Measurements from ENCODE around the gene DENND4A. TPM values are rescaled to one million over a fixed set of nuclear protein-coding genes. Genes with fewer than 3 reads are reported as not detected.

DENND4A gene
- total and polyA plus RNA-seq, 9 of the 15 experiments (the other 6 are each of a cell fraction or from before 2014, with no cell fraction given): 6.8 to 32.3 (median 19.9) TPM

GRCh38 chr15:65837301-65838294 is 45.5 kb upstream of the DENND4A start (continued):
- TF ChIP-seq PHF21A (IDR thresholded peaks at IDR 0.05; ENCODE audit: borderline replicate concordance, low read depth): peak; percentile 23; the same call in 1 of the 2 replicates
- no peak for TF ChIP-seq MED1 (CRISPR knock-in tag; IDR thresholded peaks at IDR 0.05; ENCODE audit: borderline replicate concordance)
- no peak for TF ChIP-seq THRA (IDR thresholded peaks at IDR 0.05)
- TF ChIP-seq PRPF4 (IDR thresholded peaks at IDR 0.05; ENCODE audit: insufficient read depth, low read depth, low read length, poor library complexity, severe bottlenecking): no peak
- TF ChIP-seq CHD4 (IDR thresholded peaks at IDR 0.05; ENCODE audit: insufficient read depth, insufficient replicate concordance, low read depth, low read length, poor library complexity, severe bottlenecking): no peak
- TF ChIP-seq E2F1 (CRISPR knock-in tag; IDR thresholded peaks at IDR 0.05): no peak
- no peak for TF ChIP-seq TCF15 (CRISPR knock-in tag; IDR thresholded peaks at IDR 0.05)
- no peak for TF ChIP-seq ZNF511 (CRISPR knock-in tag; IDR thresholded peaks at IDR 0.05)
- peak; percentile 79 for TF ChIP-seq ZNF592 (IDR thresholded peaks at IDR 0.05)
- no peak for TF ChIP-seq NCOA2 (IDR thresholded peaks at IDR 0.05; ENCODE audit: partially characterized antibody in 2 of 2)
- peak; percentile 71 for TF ChIP-seq CBFA2T3 (IDR thresholded peaks at IDR 0.05)
- TF ChIP-seq NR2C1 (IDR thresholded peaks at IDR 0.05): no peak
- TF ChIP-seq NR2C1 (tag; IDR thresholded peaks at IDR 0.05): no peak; the same call in 1 of the 2 replicates
- no peak for TF ChIP-seq EWSR1 (IDR thresholded peaks at IDR 0.05; ENCODE audit: borderline replicate concordance, low read depth, partially characterized antibody)
- TF ChIP-seq GATAD2B (IDR thresholded peaks at IDR 0.05; ENCODE audit: borderline replicate concordance): no peak
- TF ChIP-seq TCF3 (CRISPR knock-in tag; IDR thresholded peaks at IDR 0.05): peak; percentile 67
- TF ChIP-seq SIN3A (IDR thresholded peaks at IDR 0.05; ENCODE audit: borderline replicate concordance in 2 of 2, control insufficient read depth in 1 of 2, low read depth in 2 of 2, low read length in 2 of 2): no peak
- no peak; the same call in 1 of the 2 replicates for TF ChIP-seq HSF4 (CRISPR knock-in tag; IDR thresholded peaks at IDR 0.05; ENCODE audit: borderline replicate concordance)
